OCI-LY7 (cell line): Measurements from ENCODE around the gene SSNA1. TPM values are rescaled to one million over a fixed set of nuclear protein-coding genes. Genes with fewer than 3 reads are reported as not detected.

ENCODE experiments used
- BruUV-seq: library from RNA; stranded (reverse); fragments of 400-500 nt; replicated peaks from 2 replicates; lab custom pipeline; 2021; lab: Mats Ljungman, UMichigan
- CTCF ChIA-PET: fragments of 300-600 bp; sonication (Branson Sonifier 250); formaldehyde crosslinking; loops from one replicate; lab custom pipeline; 2022; ENCODE audit warnings: antibody characterized with exemption; ENCODE audit not compliant: unreplicated experiment; lab: Charles Lee
- POLR2A ChIA-PET: fragments of 300-600 bp; sonication (Branson Sonifier 250); formaldehyde crosslinking; loops from one replicate; lab custom pipeline; 2022; ENCODE audit warnings: antibody characterized with exemption; lab: Charles Lee
- DNase-seq: peaks from one replicate; pipeline ENCODE4 v3.0.0-alpha.2; 2015; ENCODE audit warnings: low spot score
- H2AFZ ChIP-seq: fragments of 200-600 bp; sonication (generic), shearing (Covaris generic); 2 replicates; pipeline ENCODE4 v1.6.1; 2014; ENCODE audit warnings: mild to moderate bottlenecking, antibody characterized with exemption, low read length, moderate library complexity
- H3K27ac ChIP-seq: fragments of 200-600 bp; sonication (generic); 2 replicates; pipeline ENCODE4 v1.5.1; 2014; ENCODE audit warnings: mixed run types, low read depth, mild to moderate bottlenecking, moderate library complexity, low read length, inconsistent platforms; ENCODE audit not compliant: poor library complexity, severe bottlenecking
- H3K36me3 ChIP-seq: fragments of 200-600 bp; sonication (generic); 2 replicates; pipeline ENCODE4 v1.6.1; 2014; ENCODE audit warnings: mild to moderate bottlenecking, antibody characterized with exemption, low read length, moderate library complexity, mixed read lengths; ENCODE audit not compliant: insufficient read depth
- H3K4me1 ChIP-seq: fragments of 200-600 bp; sonication (generic); 2 replicates; pipeline ENCODE4 v1.5.1; 2014; ENCODE audit warnings: mild to moderate bottlenecking, low read length; ENCODE audit not compliant: insufficient read depth, poor library complexity, severe bottlenecking
- H3K4me2 ChIP-seq: fragments of 200-600 bp; sonication (generic); 2 replicates; pipeline ENCODE4 v1.6.1; 2014; ENCODE audit warnings: mild to moderate bottlenecking, low read length
- H3K4me3 ChIP-seq: fragments of 200-600 bp; sonication (generic); 2 replicates; pipeline ENCODE4 v1.5.1; 2014; ENCODE audit warnings: mild to moderate bottlenecking, low read depth, low read length; ENCODE audit not compliant: poor library complexity, severe bottlenecking
- H3K79me2 ChIP-seq: fragments of 200-600 bp; sonication (generic); 2 replicates; pipeline ENCODE4 v1.6.1; 2016; ENCODE audit warnings: low read depth, mild to moderate bottlenecking, low read length, moderate library complexity, mixed read lengths; ENCODE audit not compliant: insufficient read depth
- H3K9me2 ChIP-seq: fragments of 200-600 bp; sonication (generic); 2 replicates; pipeline ENCODE4 v1.6.1; 2016; ENCODE audit warnings: mild to moderate bottlenecking, low read length, mixed read lengths; ENCODE audit not compliant: insufficient read depth
- H3K9me3 ChIP-seq: fragments of 200-600 bp; sonication (generic); 2 replicates; pipeline ENCODE4 v1.6.1; 2014; ENCODE audit warnings: mild to moderate bottlenecking, mixed run types, low read length, mixed read lengths
- H4K20me1 ChIP-seq: fragments of 200-600 bp; sonication (generic); 2 replicates; pipeline ENCODE4 v1.6.1; 2014; ENCODE audit warnings: mild to moderate bottlenecking, antibody characterized with exemption, low read length, moderate library complexity, mixed read lengths; ENCODE audit not compliant: insufficient read depth
- EZH2phosphoT487 ChIP-seq: fragments of 200-600 bp; sonication (generic); IDR thresholded peaks from 2 replicates; pipeline ENCODE4 v1.6.1; 2018; ENCODE audit warnings: low read depth, borderline replicate concordance, mild to moderate bottlenecking, mixed run types, antibody characterized with exemption, low read length, moderate library complexity, mixed read lengths
- intact Hi-C: fragments of 100-400 bp; cut with micrococcal nuclease; formaldehyde crosslinking; loops from one replicate; pipeline ENCODE4 v1.10.0; 2022; ENCODE audit not compliant: unreplicated experiment
- total RNA-seq, 2 experiments: library from RNA; depleted of rRNA in 1 of 2; stranded (reverse); fragments of >200 nt in 1 of 2; shearing (Covaris generic) in 1 of 2; gene quantifications; 2 replicates each; pipeline ENCODE4 v1.2.3, GENCODE V29; 2014 to 2022
- TF ChIP-seq, protein P1 (sequence below): fragments of 200-600 bp; sonication (generic); conservative IDR thresholded peaks from 2 replicates; pipeline ENCODE4 v1.5.1; 2014; ENCODE audit warnings: mild to moderate bottlenecking, antibody characterized with exemption, low read length, moderate library complexity, mixed read lengths

The SSNA1 gene
- total RNA-seq, 2 experiments from 2014 or later, result 71.0 to 111 TPM

DNA sequence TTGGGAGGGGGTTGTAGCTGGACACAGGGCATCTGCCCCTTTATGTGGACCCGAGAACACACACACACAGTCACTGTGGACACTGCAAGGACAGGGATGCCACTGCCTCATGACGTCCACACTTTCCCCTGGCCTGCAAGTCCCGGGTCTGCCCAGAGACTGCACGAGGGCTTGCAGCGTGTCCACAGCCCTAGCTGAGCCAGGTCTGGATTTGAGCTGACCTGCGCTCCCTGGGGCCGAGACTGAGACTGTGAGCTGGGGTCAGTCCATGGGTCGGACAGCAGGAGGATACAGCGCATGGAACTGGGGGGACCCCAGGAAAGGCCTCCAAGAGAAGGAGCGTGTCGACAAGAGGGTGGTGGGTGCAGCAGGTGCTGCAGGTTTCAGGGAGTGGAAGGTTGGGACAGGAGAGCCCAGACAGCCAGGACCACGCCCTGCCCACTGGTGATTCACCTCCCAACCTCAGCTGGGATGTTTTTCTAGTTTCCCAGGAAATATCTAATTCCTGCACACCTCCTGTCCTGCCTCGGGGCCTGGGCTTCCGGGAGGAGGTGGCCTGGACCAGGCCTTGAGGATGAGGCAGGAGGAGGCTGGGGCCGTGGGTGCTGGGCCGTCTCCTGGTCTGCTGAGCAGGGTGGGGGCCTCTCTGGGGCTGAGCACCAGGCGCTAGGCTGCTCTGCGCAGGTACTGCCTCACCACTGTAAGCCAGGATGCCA, 38.0 kb downstream of the SSNA1 start:
- no peaks in the 10 kb centered on the region for H4K20me1 ChIP-seq
- no peaks in the 10 kb centered on the region for H3K9me2 ChIP-seq
- intact Hi-C loops, result loop anchor here (1.0 to 2.0 kb wide), 4 partner anchors 26 to 180 kb away; partner anchors contain the start of genes NPDC1 and TPRN
- H3K79me2 ChIP-seq, result no peaks in the 10 kb centered on the region
- CTCF ChIA-PET, result interaction anchor here (0.6 kb wide), 1 partner anchor 33 kb away, joined by 3 read pairs; no protein-coding TSS in a partner anchor
- no TSS peak for BruUV-seq
- no peaks in the 10 kb centered on the region for H3K36me3 ChIP-seq
- POLR2A ChIA-PET, result no interaction called here
- H3K27ac ChIP-seq, result no peak overlapping the region
- H2AFZ ChIP-seq, result no peak overlapping the region
- H3K4me2 ChIP-seq, result no peak overlapping the region
- no peak overlapping the region for H3K4me3 ChIP-seq
- H3K9me3 ChIP-seq, result no peaks in the 10 kb centered on the region
- H3K4me1 ChIP-seq, result peaks cover 25% of the 10 kb centered on the region
- no peak for TF ChIP-seq EZH2phosphoT487
- TF ChIP-seq, protein P1, sequence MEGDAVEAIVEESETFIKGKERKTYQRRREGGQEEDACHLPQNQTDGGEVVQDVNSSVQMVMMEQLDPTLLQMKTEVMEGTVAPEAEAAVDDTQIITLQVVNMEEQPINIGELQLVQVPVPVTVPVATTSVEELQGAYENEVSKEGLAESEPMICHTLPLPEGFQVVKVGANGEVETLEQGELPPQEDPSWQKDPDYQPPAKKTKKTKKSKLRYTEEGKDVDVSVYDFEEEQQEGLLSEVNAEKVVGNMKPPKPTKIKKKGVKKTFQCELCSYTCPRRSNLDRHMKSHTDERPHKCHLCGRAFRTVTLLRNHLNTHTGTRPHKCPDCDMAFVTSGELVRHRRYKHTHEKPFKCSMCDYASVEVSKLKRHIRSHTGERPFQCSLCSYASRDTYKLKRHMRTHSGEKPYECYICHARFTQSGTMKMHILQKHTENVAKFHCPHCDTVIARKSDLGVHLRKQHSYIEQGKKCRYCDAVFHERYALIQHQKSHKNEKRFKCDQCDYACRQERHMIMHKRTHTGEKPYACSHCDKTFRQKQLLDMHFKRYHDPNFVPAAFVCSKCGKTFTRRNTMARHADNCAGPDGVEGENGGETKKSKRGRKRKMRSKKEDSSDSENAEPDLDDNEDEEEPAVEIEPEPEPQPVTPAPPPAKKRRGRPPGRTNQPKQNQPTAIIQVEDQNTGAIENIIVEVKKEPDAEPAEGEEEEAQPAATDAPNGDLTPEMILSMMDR, result no peak
- DNase-seq, result no peak

DNA sequence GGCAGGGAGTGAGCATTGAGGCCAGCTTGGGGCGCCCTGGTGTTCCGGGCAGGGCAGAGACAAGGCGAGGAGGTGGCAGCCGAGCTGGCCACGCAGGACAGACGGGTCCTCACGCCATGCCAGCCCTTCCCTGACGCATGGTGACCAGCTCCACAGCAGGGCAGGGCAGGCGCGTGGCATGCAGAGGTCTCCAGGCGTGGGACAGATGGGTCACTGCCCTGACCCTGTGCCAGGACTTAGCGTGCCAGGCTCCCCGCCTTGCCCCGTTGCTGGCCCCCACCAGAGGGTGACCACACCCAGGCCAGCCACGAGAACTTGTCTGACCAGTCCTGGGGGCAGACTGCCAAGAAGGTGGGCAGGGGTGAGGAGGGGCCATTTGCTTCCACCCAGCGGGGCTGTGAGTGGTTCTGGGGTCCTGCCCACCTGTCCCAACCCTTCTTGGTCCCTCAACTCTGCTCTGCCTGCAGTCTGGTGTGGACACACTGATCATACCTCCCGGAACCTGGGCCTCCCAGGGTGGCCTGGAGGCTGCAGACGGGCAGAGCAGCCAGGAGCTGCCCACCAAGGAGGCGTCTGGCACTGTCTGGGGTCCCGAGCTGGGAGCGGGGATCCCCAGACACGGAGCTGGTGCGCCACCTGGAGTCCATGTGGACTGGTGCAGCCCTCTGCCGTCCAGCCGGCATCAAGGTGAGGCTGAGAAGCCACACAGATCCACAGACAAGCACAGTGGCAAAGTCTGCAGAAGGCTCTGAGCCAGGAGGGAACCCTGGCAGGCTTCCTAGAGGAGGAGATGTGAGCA, 38.8 kb downstream of the SSNA1 start, which contains the start of gene RNF224:
RNF224 (plus strand) TSS at position 449 of the 799 bp plus-strand sequence. CDS start 834 bp downstream, outside the sequence.
- H3K36me3 ChIP-seq, result no peaks in the 10 kb centered on the region
- no peaks in the 10 kb centered on the region for H3K9me2 ChIP-seq
- no TSS peak for BruUV-seq
- TF ChIP-seq, protein P1, result peak; percentile 96
- TF ChIP-seq EZH2phosphoT487, result no peak
- no peak within 1 kb of the TSS for H3K4me2 ChIP-seq
- H3K27ac ChIP-seq, result no peak within 1 kb of the TSS
- no peaks in the 10 kb centered on the region for H4K20me1 ChIP-seq
- no peak within 1 kb of the TSS for H3K4me3 ChIP-seq
- DNase-seq, result peak; percentile 90
- CTCF ChIA-PET, result interaction anchor here (0.6 kb wide), 1 partner anchor 34 kb away, joined by 3 read pairs; no protein-coding TSS in a partner anchor
- H2AFZ ChIP-seq, result no peak within 1 kb of the TSS
- H3K9me3 ChIP-seq, result no peaks in the 10 kb centered on the region
- intact Hi-C loops, result loop anchor here (1.0 to 2.0 kb wide), 4 partner anchors 27 to 181 kb away; partner anchors contain the start of genes NPDC1 and TPRN
- POLR2A ChIA-PET, result interaction anchor here (0.6 kb wide), 2 partner anchors 77 to 109 kb away, joined by 5 read pairs; no protein-coding TSS in a partner anchor
- peaks cover 21% of the 10 kb centered on the region for H3K4me1 ChIP-seq
- H3K79me2 ChIP-seq, result no peaks in the 10 kb centered on the region
